ENCODE results near the gene SLC46A2. TPM values are rescaled to one million over a fixed set of nuclear protein-coding genes. Genes with fewer than 3 reads are reported as not detected.

SLC46A2 gene
- total and polyA plus RNA-seq, 2 of the 13 experiments (the other 11 are each of a cell fraction or from before 2014, with no cell fraction given) = not detected

DNA sequence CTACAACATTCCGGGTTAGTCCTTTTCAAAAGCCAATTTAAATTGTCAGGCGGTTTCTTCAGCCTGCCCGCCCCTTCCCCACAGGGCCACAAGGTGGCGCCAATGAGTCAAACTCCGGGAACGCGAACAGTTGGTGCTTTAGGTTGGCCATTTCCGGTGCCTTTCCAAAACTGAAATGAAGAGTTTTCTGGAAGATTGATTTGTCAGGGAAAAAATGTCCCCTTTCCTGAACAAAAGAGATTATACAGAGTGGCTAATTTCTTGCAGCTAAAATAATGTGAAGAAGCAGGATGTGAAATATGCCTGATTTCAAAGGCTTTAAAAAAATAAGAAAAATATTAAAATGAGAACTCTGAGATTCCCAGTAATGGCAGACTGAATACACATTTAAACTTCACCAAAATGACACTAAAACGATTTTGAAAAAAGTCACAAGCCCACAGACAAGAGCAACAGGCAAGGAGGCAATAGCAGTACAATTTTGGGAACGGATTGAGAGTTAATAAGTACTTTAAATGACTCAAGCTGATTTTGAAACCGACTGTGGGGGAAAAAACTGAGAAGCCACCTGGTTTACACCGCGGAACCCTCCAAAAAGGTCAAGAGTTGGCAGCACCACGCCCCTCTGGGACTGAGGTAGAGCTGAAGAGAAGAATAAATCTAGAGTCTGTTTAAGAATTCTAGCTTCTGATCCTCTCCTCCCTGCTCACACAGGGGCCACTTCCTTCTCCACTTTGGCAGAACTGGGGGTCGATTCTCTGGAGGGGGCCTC is 45.7 kb downstream of the SLC46A2 start (continued):
- TF ChIP-seq, protein P1, sequence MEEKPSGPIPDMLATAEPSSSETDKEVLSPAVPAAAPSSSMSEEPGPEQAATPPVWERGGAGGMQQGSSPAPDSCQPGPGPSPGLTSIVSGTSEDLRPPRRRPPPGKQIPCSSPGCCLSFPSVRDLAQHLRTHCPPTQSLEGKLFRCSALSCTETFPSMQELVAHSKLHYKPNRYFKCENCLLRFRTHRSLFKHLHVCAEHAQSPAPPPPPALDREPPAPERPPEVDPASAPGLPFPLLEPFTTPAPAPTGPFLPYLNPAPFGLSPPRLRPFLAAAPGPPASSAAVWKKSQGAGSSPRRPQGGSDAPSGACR (CRISPR knock-in tag; IDR thresholded peaks at IDR 0.05) = no peak
- TF ChIP-seq, protein P2, sequence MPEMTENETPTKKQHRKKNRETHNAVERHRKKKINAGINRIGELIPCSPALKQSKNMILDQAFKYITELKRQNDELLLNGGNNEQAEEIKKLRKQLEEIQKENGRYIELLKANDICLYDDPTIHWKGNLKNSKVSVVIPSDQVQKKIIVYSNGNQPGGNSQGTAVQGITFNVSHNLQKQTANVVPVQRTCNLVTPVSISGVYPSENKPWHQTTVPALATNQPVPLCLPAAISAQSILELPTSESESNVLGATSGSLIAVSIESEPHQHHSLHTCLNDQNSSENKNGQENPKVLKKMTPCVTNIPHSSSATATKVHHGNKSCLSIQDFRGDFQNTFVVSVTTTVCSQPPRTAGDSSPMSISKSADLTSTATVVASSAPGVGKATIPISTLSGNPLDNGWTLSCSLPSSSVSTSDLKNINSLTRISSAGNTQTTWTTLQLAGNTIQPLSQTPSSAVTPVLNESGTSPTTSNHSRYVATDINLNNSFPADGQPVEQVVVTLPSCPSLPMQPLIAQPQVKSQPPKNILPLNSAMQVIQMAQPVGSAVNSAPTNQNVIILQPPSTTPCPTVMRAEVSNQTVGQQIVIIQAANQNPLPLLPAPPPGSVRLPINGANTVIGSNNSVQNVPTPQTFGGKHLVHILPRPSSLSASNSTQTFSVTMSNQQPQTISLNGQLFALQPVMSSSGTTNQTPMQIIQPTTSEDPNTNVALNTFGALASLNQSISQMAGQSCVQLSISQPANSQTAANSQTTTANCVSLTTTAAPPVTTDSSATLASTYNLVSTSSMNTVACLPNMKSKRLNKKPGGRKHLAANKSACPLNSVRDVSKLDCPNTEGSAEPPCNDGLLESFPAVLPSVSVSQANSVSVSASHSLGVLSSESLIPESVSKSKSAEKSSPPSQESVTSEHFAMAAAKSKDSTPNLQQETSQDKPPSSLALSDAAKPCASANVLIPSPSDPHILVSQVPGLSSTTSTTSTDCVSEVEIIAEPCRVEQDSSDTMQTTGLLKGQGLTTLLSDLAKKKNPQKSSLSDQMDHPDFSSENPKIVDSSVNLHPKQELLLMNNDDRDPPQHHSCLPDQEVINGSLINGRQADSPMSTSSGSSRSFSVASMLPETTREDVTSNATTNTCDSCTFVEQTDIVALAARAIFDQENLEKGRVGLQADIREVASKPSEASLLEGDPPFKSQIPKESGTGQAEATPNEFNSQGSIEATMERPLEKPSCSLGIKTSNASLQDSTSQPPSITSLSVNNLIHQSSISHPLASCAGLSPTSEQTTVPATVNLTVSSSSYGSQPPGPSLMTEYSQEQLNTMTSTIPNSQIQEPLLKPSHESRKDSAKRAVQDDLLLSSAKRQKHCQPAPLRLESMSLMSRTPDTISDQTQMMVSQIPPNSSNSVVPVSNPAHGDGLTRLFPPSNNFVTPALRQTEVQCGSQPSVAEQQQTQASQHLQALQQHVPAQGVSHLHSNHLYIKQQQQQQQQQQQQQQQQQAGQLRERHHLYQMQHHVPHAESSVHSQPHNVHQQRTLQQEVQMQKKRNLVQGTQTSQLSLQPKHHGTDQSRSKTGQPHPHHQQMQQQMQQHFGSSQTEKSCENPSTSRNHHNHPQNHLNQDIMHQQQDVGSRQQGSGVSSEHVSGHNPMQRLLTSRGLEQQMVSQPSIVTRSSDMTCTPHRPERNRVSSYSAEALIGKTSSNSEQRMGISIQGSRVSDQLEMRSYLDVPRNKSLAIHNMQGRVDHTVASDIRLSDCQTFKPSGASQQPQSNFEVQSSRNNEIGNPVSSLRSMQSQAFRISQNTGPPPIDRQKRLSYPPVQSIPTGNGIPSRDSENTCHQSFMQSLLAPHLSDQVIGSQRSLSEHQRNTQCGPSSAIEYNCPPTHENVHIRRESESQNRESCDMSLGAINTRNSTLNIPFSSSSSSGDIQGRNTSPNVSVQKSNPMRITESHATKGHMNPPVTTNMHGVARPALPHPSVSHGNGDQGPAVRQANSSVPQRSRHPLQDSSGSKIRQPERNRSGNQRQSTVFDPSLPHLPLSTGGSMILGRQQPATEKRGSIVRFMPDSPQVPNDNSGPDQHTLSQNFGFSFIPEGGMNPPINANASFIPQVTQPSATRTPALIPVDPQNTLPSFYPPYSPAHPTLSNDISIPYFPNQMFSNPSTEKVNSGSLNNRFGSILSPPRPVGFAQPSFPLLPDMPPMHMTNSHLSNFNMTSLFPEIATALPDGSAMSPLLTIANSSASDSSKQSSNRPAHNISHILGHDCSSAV (CRISPR knock-in tag; IDR thresholded peaks at IDR 0.05; ENCODE audit: borderline replicate concordance) = no peak
- TF ChIP-seq ERF (CRISPR knock-in tag; IDR thresholded peaks at IDR 0.05) (no peak), GABPB1 (CRISPR knock-in tag; IDR thresholded peaks at IDR 0.05) (peak; percentile 70), POLR2A (IDR thresholded peaks at IDR 0.05; ENCODE audit: insufficient read depth in 1 of 2, low read depth in 2 of 2, low read length in 2 of 2) (no peak), XRCC5 (optimal IDR thresholded peaks at IDR 0.05; ENCODE audit: low read length) (peak; percentile 74), FOXK1 (CRISPR knock-in tag; IDR thresholded peaks at IDR 0.05; ENCODE audit: borderline replicate concordance, low read depth) (no peak), GTF3A (CRISPR knock-in tag; conservative IDR thresholded peaks at IDR 0.05) (no peak)
- TF ChIP-seq, protein P3, sequence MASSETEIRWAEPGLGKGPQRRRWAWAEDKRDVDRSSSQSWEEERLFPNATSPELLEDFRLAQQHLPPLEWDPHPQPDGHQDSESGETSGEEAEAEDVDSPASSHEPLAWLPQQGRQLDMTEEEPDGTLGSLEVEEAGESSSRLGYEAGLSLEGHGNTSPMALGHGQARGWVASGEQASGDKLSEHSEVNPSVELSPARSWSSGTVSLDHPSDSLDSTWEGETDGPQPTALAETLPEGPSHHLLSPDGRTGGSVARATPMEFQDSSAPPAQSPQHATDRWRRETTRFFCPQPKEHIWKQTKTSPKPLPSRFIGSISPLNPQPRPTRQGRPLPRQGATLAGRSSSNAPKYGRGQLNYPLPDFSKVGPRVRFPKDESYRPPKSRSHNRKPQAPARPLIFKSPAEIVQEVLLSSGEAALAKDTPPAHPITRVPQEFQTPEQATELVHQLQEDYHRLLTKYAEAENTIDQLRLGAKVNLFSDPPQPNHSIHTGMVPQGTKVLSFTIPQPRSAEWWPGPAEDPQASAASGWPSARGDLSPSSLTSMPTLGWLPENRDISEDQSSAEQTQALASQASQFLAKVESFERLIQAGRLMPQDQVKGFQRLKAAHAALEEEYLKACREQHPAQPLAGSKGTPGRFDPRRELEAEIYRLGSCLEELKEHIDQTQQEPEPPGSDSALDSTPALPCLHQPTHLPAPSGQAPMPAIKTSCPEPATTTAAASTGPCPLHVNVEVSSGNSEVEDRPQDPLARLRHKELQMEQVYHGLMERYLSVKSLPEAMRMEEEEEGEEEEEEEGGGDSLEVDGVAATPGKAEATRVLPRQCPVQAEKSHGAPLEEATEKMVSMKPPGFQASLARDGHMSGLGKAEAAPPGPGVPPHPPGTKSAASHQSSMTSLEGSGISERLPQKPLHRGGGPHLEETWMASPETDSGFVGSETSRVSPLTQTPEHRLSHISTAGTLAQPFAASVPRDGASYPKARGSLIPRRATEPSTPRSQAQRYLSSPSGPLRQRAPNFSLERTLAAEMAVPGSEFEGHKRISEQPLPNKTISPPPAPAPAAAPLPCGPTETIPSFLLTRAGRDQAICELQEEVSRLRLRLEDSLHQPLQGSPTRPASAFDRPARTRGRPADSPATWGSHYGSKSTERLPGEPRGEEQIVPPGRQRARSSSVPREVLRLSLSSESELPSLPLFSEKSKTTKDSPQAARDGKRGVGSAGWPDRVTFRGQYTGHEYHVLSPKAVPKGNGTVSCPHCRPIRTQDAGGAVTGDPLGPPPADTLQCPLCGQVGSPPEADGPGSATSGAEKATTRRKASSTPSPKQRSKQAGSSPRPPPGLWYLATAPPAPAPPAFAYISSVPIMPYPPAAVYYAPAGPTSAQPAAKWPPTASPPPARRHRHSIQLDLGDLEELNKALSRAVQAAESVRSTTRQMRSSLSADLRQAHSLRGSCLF (CRISPR knock-in tag; IDR thresholded peaks at IDR 0.05; ENCODE audit: borderline replicate concordance) = no peak
